Stimulated activated CD4-positive, alpha-beta T cell treated with anti-CD3 and anti-CD28 coated beads, Interleukin-1b, Interleukin-23, amount 100 ng/mL, for 48 hours (primary cell): Measurements from ENCODE around the gene HS6ST2.

Source experiments
- DNase-seq: peaks from one replicate; pipeline ENCODE4 v3.0.0-alpha.2; 2020

HS6ST2 gene

DNA sequence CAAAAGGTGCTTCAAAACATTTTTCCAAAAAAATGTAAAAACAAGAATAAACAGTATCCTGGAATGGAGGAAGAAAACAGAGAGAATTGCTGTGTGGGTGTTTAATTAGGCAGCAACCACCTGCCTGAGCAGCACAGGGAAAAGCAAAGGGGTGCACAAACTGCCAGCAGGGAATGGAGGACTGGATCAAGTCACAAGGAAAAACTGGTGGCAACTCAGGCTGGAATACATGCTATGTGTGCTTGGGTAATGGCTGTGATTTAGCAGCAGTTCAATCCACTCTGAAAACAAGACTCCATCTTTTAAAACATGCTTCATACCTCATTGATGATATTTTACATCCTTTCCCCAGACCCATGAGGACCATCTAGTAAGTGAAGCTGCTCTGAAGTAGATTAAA is 179.5 kb downstream of the HS6ST2 start:
- no peak for DNase-seq

DNA sequence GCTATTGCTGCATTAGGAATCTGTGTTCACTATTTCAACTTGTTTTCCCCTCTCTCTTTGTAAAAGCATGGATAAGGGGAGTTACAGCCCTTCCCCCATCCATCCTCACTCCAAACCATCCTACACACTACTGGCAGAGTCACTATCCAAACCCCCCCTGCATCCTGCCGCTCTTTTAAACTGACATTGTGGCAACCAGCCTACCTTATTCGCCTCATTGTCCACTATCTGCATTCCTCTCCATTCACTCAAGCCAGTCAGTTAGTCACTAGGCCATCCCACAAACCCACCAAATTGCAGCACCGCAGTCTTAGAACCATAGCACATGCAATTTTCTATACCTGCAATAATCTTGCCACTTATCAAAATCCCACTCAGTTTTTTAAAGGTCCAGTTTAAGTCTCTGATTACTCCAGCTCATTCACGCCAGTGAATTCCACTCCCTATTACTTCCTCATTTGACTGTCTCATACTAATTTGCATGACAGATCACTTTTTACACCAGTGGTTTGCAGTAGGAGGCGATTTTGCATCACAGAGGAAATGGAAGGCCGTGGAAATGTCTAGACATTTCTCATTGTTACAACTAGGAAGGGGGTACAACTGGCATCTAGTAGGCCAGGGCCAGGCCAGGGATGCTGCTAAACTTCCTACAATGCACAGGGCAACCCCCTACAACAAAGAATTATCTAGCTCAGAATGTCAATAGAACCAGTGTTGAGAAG is 181.8 kb downstream of the HS6ST2 start:
- no peak for DNase-seq

DNA sequence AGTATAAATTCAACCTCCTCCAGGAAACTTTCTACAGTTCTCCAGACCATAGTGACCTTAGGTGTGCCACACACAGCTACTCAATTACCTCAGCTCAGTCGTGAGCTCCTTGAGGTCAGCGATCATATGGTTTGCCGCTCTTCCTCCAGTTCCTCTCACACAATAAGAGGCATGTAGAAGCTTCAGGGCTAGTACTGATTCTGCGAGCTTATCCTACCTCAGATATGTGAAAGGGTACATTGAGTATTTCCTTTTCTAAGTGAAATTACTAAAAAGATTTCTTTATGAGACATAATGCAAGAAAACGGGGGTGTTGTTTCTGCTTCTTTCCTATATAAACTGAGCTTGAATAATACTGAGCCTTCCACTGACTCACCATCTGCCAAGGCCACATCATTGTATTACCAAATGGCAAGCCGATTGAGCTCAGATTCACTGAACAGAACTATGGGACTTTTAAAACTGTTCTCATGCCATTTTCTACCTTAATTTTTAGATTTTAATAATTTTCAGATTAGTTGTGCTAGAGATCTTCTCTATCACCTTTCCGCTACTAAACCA is 183.1 kb downstream of the HS6ST2 start:
- DNase-seq, result peak; percentile 15

DNA sequence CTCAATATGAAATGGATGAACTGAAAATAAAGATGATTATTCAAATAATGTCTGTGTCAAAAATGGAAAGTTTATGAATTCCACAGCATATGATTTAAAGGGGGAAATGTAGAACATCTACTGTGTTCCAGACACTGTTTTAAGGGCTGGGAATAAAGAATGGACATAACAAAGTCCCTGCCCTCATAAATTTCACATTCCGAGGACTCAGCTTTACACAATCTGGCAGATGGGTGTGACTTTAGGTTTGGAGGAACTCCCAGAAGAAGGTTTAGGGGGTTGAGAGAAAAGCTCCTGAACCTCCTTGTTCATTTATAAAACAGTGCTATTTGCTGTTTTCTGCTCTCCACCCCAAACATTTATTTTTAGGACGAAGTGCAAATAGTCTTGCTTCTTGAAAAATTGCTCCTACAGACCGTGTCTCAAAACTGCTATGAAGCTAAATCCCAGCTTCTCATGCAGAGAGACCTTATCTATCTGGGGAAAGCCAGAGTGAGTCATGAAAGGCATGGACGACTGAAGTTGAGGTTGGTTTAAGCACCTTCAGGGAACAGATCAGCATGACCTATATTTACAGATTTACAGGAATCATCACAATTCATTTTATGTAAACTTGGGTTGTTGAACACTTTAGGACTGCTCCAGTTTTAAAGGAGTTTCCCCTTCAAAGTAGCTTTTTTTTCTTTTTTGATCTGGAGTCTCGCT is 184.3 kb downstream of the HS6ST2 start:
- no peak for DNase-seq

DNA sequence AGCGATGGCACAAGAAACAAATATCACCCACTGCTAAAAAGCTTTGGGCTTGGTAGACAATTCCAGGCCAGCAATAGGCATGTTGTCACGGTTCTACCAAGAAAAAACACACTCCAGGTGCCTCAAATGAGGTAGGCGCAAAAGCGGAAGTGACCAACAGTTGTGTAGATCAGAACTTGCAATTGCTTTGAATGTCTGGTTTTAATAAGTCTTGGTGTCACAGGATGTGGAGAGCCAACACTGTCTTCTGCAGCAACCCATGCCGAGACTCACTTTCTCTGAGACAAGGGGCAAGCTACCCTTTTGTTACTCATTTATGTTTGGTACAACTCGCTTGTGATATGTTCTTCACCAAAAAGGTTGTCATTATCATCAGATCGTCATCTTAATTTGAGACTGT is 188.8 kb downstream of the HS6ST2 start:
- no peak for DNase-seq

DNA sequence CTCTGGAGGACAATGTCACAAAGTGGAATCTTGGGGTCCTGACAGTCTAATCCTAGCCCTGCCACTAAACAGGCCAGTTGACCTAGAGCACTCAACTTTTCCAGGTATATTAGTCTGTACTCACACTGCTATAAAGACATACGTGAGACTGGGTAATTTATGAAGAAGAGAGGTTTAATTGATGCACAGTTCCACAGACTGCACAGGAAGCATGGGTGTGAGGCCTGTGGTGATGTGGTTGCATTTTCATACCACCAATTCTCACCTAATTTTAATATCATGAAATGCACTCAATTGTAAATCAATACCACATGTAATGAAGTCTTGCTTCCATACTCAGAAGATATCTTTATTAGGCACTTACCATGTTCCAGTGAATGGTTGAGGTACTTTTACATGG is 192.0 kb downstream of the HS6ST2 start:
- DNase-seq, result no peak

DNA sequence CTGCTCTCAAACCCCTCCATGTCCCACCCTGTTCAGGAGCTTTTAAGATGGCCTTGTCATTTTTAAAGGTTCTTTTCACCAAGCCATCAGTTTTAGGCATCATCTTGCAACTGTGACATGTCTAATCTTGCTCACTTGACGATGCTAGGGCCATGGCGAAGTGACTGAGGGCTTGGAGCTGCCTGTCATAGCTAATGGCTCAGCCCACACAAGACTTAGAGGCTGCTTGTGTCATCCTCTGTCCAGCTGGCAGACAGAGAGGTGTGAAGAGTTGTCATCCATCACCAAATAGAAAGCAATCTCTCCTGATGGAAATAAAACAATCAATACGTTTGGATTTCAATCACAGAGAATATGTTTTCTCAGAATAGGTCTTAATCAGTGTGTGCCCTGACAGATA is 194.9 kb downstream of the HS6ST2 start:
- no peak for DNase-seq

DNA sequence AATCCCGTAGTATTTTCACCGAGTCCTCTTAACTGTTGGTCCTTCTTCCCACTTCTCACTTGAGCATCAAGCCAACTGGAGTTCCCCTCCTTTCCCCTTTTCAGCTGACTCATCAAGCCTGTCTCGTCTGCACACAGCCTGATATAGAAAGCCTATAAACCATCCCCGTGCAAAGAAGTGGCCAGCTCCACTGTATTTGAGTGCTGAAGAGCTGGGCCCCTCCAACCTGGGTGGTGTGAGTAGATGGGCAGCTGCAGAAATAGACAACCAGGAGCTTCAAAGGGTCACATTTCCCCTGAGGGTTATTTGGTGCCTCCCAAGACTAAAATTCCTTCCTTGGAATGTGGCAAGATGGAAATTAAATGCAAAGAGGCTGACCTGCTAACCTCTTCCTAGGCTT is 199.7 kb downstream of the HS6ST2 start:
- DNase-seq, result no peak

DNA sequence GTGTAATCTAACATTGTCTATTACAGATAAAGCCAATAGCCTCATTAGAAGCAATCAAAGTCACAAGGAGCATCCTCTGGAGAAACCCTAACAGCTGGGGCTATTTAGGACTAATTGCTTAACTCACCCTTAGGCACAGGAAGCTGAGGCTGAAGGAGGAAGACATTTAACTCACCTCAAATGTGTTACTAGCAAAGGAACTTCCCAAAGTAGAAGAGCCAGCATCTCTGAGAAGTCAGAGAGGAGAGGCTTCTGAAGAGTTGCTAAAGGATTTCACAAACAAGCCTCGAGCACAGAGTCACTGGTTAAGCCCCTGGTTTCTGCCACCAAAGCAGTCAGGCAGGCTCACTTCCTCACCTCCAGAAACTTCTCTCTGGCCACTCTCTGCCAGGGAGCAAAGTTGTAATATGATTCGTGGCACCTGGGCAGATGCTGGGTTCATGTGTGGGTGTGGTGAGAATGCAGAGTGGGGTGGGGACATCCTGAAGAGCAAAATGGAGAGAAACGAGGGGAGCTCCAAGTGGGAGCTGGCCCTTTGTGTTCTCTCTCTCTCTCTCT is 201.3 kb downstream of the HS6ST2 start:
- DNase-seq, result no peak

DNA sequence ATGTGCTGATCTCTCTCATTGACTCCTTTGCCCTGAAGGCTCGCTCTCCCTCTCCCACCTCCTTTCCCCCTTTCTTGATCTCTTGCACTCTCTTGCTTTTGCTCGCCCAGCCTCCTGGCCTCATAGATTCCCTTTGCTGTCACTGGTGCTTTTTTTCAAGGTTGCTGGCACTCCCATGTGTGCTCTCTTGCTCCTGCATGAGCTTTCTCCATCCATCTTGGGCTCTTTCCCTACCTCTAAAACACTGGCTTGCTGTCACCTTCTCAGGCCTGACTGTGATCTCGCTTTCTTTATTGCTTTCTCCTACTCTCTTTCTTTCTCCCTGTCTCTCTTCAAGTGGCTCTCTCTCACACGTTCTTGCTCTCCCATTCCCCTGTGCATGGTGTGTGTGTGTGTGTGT is 202.0 kb downstream of the HS6ST2 start:
- DNase-seq, result no peak

DNA sequence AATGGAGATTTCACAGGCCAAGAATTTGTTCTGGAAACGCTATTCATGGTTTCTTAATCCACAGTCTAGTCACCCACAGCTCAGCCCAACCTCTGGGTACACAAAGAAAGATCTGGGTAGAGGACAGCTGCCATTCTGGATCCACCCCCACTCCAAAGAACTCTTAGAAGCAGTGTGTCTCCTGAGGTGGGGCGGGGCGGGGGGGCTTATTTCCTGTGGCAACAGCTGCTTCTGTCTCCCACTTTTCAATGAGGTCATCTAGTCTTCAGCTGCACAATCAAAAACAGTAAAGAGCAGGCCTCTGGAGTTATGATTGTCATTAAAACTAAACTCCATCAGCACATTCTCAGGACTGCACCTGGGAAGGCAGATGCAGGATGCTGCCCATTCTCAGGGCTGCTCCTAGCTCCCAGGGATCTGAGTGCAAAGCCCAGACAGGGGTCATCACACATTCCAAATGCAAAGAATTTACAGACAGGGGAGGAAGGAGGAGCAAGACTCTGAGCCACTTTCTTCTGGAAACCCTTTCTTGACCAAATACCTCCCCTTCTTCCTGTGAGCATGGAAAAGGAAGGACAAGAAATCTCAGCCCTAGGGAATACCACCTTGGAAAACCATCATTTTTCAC is 207.3 kb downstream of the HS6ST2 start:
- DNase-seq, result no peak

DNA sequence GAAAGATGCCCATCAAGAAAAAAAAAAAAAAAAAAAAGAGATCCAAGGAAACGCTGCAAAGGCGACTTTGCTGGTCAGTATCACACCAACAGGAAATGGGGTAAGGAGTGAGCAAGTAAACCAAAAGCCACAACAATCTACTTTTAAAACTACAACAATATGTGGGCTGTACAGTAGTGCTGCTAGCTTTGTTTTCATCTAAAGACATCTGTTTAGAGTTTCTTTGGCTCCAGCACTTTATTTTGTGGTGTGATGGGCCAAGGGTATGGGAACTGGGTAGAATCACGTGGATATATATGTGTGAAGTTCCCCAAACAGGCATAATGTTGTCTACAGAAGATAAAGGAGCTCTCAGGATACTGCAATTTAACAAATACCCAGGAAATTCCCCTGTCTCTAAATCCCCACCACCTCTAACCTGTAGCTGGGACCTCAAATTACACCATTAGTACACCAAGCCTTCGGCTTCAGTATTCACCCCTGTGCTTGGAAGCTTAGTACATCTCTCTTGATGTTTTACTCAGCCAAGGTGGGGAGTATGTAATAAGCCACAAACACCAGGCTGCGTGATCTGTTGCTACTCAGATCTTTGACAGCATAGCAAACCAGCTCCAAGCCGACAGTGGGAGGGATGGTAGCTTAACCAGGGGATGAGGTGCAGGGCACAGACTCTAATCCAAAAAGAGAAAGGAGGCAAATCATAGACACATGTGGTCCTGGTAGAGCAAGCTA is 207.9 kb downstream of the HS6ST2 start:
- no peak for DNase-seq

DNA sequence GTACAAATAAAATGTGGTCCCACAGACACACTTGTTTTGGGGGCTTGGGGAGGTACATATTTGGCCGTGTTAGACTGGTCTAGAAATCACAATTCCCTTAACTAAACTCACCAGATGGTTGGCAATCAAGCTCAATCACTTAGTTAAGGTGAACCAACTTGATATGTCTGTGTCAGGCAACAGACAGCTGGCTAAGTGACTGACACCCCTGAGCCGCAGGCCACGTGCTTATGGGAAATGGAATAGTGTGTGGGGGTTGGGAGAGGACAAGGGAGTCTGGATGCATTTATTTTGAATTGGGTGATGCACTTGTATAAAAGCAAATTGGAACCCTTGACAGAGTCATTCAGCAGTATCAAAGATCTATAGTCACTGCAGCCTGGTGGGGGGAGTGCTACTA is 209.0 kb downstream of the HS6ST2 start:
- DNase-seq, result no peak

DNA sequence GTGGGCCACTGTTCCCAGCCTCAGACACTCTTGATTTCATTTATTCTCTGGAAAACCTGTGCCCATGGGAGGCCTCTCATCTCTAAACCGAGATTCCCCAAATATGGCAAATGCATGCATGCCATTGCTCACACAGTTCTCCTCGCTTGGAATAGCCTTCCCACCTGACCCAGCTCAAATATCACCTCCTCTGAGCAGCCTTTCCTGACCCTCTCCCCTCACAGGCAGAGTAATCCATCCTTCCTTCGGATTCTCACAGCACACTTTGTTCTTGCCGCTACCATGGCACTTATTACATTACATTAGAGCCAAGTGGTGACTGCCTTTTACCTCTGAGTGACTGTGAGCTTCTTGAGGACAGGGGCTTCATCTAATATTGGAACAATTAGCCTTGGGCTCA is 209.5 kb downstream of the HS6ST2 start:
- no peak for DNase-seq

DNA sequence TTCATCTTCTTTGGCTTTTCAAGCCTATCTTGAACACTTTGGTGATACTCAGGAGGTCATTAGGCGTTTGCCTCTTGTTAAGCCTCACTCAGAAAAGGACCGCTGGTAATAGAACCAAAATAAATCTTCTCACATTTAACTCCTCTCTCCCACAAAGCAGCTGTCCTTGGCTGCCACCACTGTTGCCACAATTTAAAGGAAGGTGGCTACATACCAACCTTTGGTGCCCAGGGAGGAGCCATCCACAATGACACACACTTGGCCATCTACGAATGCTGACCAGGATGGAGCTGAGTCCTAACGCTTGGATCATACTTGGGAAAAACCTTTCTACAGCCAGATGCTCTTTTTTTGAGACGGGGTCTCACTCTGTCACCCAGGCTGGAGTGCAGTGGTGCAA is 210.2 kb downstream of the HS6ST2 start:
- DNase-seq, result no peak

DNA sequence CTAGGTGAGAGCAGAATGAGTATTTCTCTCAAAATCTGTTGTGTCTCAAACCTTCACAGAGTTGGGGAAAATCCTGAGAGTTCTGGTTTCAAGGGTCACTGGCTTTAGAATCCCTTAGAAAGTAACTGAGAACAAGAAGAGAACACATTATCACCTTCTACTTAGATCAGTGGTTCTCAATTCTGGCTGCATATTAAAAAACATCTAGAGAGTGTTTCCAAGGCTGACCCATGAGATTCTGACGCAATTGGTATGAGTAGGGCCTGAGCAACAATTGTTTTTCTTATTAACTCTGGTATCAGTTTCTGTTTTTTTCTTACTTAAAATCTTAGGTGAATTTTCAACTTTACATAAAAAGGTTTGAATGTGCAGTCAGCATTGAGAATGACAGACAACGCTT is 212.8 kb downstream of the HS6ST2 start:
- DNase-seq, result no peak

DNA sequence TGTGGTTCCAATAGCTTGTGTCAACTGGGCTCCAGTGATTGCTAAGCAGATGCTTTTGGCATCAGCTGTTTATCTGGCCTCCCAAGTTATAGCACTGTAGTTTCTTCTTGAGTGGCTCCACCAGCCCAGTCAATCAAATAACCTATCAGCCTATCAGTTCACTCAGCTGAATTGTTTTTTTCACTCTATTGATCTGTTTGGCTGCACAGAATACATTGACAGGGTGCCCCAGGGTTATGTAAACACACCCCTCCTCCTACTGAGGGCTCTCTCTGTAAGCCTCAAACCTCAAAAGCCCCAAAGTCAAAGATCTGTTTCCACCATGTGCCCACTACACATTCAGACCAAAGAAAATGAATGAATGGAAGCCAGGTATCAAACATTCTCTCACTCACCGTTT is 214.0 kb downstream of the HS6ST2 start:
- no peak for DNase-seq

DNA sequence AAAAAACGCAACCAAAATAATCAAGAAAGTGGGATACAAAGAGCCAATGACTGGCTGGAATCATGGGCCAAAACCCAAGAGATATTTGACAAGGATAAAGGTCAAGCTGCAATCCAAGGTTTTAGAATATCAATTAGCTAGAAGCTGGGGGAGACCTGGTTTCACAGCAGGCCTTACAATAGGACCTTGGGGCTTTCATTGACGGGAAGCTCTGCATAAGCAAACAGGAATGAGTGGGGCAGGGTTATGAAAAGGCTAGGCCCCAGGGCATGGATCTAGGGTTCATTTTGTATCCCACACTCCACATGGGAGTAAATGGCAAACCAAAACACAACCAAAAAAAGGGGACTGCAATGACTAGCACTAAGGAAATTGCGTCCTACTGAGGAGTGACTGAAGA is 215.3 kb downstream of the HS6ST2 start:
- no peak for DNase-seq

DNA sequence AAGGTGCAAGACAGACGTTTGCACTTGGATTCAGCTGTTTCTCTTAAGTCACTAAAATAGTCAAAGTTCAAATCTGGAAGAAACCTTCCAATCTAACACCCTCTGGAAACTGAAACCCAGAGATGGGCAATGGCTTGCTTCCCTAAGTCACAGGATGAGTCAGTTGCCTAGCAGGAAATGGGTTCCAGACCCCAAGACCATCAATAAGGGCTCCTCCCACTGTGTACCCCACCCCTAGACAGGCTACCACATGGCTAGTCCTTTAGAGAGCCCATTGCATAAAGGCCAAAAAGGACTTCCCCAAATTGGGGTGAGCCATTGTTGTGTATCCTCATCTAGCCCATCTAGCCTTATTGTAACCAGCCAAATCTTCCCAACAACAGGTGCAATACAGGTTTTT is 216.2 kb downstream of the HS6ST2 start:
- DNase-seq, result no peak

DNA sequence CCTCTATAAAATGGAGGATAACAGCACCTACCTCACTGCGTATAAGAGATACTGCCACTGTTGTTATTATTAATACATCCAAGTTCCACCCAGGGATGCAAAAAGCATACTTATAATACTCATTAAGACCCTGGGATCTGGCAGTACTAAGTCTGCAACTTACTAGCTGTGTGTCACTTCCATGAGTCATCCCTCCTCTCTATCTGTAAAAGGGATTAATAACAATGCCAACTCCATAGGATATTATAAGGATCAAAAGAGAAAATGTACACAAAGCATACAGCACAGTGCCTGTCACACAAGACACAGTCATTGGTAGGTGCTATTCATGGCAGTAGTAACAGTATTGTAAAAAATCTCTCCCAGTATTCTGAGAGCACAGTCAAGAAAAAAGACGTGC is 216.7 kb downstream of the HS6ST2 start:
- DNase-seq, result no peak

DNA sequence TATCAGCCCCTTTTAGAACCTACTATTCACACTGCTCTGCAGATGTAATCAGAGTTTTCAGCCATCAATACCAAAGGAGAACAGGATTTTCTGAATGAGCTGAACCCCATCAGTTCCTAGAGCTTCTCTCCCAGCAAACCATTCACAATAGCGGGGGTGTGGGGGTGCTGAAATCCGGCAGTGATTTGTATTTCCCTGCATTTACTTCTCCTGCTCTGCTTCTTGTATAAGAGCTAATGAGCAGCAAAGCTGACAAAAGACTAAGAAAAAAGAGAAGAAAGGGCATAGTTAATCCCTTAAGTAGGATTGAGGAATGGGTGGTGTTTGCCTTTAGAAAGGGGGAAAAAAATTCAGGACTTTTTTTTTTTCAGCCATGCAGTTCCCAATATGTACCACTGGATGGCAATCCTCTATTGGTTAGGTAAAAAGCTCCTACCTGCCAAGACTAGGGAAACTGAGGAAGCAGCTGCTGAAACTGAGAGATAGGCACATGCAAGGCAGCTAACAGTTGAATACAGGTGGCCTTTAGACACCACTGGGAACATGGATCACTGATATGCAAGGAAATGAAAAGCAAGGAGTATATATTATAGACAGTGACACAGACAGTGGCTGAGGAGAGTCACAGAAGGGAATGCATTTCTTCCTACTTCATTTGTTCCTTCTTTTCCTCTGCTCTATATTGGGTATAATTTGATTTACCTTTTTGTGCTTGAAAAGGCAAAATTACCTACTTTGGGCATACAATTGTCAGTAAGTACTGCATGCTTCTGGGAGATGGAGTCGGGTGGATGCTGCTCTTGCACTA is 217.9 kb downstream of the HS6ST2 start:
- DNase-seq, result no peak

DNA sequence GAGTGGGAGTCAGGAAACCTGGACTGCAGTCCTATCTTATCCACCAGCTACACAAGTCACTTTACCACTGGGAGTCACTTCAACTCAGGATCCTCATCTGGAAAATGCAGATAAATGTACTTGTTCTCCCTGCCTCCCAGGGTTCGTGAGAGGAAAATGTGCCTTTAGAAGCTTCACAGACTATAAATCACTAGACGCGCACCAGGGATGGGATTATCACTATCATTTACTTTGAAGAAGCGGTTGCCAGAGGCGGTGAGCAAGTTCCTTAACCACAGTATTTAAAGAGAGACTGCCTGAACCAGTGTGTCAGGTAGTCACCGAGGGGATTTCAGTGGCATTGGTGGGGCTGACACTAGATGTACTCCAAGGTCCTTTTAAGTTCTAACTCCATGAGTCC is 219.5 kb downstream of the HS6ST2 start:
- DNase-seq, result no peak
